IPS-18a (cell line): Measurements from ENCODE around the gene ZNF26.
A peak's percentile ranks its signal among the peaks of the same experiment; 100 is the strongest.

ENCODE experiments used
- H3K27ac ChIP-seq: one replicate; pipeline ENCODE4 v1.5.1; 2013; ENCODE audit warnings: low read length
- H3K27me3 ChIP-seq: one replicate; pipeline ENCODE4 v1.6.1; 2013; ENCODE audit warnings: mild to moderate bottlenecking, low read length; ENCODE audit not compliant: control insufficient read depth, insufficient read depth
- H3K36me3 ChIP-seq: one replicate; pipeline ENCODE4 v1.6.1; 2013; ENCODE audit warnings: low read depth, low read length; ENCODE audit not compliant: control insufficient read depth
- H3K4me1 ChIP-seq: one replicate; pipeline ENCODE4 v1.6.1; 2013; ENCODE audit warnings: low read depth, low read length; ENCODE audit not compliant: control insufficient read depth
- H3K4me3 ChIP-seq: one replicate; pipeline ENCODE4 v1.5.1; 2013; ENCODE audit warnings: low read length
- H3K9ac ChIP-seq: one replicate; pipeline ENCODE4 v1.6.1; 2013; ENCODE audit warnings: mild to moderate bottlenecking, low read length, moderate library complexity
- H3K9me3 ChIP-seq: one replicate; pipeline ENCODE4 v1.6.1; 2013; ENCODE audit warnings: low read depth, low read length; ENCODE audit not compliant: control insufficient read depth

The ZNF26 gene

DNA sequence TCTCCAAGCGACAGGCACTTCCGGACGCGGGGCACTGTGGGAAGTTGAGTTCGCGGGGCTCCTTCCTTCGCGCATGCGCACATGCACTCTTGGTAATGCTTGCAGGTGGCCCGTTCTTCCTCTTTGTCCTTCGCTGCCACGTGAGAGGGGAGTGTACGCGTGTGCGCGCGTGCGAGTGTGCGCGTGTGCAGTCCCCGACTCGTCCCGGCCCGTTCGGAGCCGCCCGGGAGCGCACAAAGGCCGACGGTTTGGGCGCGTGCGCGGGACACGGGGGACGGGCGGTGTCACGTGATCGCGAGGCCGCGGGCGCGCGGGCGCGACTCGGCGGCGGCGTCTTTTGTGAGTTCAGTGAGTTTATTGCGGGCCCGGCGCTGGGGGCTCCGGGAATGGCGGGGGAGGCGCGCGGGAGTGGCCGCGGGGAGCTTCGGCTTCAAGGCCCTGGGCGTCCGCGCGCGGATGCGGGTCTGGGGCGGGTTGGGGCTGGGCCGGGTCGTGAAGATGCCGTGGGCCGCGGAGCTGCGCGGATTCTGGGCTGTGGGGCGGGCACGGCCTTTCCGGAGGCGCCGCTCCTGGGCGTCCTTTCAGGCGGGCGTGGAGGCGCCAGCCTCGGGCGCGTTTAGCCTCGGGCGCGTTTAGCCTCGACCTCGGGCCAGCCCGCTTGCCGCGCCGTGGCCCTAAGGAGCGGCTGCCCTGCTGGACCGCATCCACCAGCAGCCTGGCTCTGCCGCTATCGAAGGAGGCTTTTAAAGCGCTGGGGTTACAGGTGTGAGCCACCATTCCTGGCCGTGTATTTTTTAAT, 51.2 kb downstream of the ZNF26 start, which contains the start of gene ZNF84:
TSS of gene ZNF84 (plus strand) at position 303 of the 799 bp plus-strand sequence. CDS start 3,959 bp downstream, outside the sequence.
- H3K27ac ChIP-seq: peak within 1 kb of the TSS; percentile 30
- H3K4me3 ChIP-seq: peak within 1 kb of the TSS; percentile 78
- H3K36me3 ChIP-seq: peaks cover 19% of the 10 kb centered on the region
- no peaks in the 10 kb centered on the region for H3K4me1 ChIP-seq
- H3K27me3 ChIP-seq: no peaks in the 10 kb centered on the region
- peak within 1 kb of the TSS; percentile 89 for H3K9ac ChIP-seq
- peaks cover 39% of the 10 kb centered on the region for H3K9me3 ChIP-seq

DNA sequence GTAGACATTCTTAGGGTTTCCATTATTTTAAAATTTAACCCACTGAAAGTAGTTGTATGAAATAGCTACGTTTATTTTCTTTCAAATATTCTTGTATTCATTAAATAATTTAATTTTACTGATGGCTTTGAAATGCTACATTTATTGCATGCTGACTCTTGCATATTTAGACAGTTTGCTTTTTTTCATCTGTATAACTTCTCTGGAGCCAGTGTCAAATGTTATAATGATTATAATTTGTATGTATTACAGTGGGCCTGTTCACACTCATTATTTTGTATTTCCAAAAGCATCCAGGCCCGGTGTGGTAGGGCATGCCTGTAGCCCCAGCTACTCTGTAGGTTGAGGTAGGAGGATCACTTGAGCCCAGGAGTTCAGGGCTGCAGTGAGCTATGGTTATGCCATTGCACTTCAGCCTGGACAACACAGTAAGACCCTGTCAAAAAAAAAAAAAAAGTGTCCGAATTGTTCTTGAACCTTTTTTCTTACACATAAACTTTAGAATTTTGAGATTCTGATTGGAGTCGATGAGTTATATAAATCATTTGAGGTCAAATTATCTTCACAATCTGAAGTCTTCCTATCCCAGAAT, 52.0 kb downstream of the ZNF26 start:
- Histone ChIP-seq H3K27me3 (no peaks in the 10 kb centered on the region), H3K9me3 (peaks cover 39% of the 10 kb centered on the region), H3K4me3 (peak overlapping the region; percentile 78), H3K9ac (peak overlapping the region; percentile 89), H3K4me1 (no peaks in the 10 kb centered on the region), H3K27ac (no peak overlapping the region), H3K36me3 (peaks cover 25% of the 10 kb centered on the region)

DNA sequence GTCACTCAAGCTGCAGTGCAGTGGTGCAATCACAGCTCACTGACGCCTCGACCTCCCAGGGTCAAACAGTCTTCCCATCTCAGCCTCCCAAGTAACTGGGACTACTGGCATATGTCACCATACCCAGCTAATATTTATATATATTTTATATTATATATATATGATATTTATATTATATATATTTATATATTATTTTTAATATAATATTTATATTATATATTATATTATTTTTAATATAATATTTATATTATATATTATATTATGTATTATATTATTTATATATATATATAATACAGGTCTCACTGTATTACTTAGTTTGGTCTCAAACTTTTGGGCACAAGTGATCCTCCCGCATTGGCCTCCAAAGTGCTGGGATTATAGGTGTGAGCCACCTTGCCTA, 60.5 kb downstream of the ZNF26 start:
- H3K9ac ChIP-seq: no peak overlapping the region
- H3K36me3 ChIP-seq: peaks cover 78% of the 10 kb centered on the region
- H3K9me3 ChIP-seq: peaks cover 91% of the 10 kb centered on the region
- H3K27ac ChIP-seq: no peak overlapping the region
- no peaks in the 10 kb centered on the region for H3K4me1 ChIP-seq
- H3K27me3 ChIP-seq: no peaks in the 10 kb centered on the region
- no peak overlapping the region for H3K4me3 ChIP-seq

DNA sequence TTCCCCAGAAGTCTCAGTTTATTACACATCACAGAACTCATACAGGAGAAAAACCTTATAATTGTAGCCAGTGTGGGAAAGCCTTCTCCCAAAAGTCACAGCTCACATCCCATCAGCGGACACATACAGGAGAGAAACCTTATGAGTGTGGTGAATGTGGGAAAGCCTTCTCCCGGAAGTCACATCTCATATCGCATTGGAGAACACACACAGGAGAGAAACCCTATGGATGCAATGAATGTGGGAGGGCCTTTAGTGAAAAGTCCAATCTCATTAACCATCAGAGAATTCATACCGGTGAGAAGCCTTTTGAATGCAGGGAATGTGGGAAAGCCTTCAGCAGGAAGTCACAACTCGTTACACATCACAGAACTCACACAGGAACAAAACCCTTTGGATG, 71.3 kb downstream of the ZNF26 start:
- H3K9me3 ChIP-seq: peaks cover 94% of the 10 kb centered on the region
- H3K9ac ChIP-seq: no peak overlapping the region
- H3K4me1 ChIP-seq: no peaks in the 10 kb centered on the region
- H3K36me3 ChIP-seq: peaks cover 48% of the 10 kb centered on the region
- H3K27ac ChIP-seq: no peak overlapping the region
- H3K4me3 ChIP-seq: peak overlapping the region; percentile 10
- H3K27me3 ChIP-seq: no peaks in the 10 kb centered on the region

DNA sequence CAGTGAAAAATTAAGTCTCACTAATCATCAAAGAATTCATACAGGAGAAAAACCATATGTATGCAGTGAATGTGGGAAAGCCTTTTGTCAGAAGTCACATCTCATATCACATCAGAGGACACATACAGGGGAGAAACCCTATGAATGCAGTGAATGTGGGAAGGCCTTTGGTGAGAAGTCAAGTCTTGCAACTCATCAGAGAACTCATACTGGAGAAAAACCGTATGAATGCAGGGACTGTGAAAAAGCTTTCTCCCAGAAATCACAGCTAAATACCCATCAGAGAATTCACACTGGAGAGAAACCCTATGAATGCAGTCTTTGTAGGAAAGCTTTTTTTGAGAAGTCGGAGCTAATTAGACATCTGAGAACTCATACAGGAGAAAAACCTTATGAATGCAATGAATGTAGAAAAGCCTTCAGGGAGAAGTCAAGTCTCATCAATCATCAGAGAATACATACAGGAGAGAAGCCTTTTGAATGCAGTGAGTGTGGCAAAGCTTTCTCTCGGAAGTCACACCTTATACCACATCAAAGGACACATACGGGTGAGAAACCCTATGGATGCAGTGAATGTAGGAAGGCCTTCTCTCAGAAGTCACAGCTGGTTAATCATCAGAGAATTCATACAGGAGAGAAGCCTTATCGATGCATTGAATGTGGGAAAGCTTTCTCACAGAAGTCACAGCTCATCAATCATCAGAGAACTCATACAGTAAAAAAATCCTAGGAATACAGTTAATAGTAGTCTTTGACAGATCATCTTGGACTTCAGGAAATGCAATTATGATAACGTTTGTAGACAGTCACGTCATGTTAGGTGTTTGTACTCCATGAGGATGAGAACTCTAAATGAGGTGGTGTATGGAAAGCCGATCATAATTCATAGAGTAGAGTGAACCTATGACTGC, 72.3 kb downstream of the ZNF26 start:
- no peak overlapping the region for H3K27ac ChIP-seq
- H3K36me3 ChIP-seq: peaks cover 38% of the 10 kb centered on the region
- H3K4me3 ChIP-seq: peak overlapping the region; percentile 25
- H3K9ac ChIP-seq: no peak overlapping the region
- peaks cover 94% of the 10 kb centered on the region for H3K9me3 ChIP-seq
- no peaks in the 10 kb centered on the region for H3K4me1 ChIP-seq
- no peaks in the 10 kb centered on the region for H3K27me3 ChIP-seq

DNA sequence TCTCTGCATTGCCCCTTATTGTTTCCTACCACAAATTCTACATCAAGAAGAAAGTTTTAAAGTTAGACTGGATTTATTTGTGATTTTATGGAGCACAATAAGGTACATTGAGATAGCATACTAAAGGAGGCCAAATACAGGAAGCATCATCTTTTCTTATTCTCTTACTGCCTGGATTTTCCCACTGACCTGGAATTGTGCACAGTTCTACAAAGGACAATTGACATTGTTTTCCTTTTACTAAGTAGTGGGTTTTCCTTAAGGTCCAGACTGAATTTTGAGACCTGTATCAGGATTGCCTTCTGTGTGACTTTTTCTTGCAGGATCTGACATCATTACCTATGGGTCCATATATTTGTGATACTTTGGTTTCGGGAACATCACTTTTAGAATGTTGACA, 75.8 kb downstream of the ZNF26 start:
- H3K27me3 ChIP-seq: no peaks in the 10 kb centered on the region
- no peaks in the 10 kb centered on the region for H3K4me1 ChIP-seq
- H3K9me3 ChIP-seq: peaks cover 88% of the 10 kb centered on the region
- H3K9ac ChIP-seq: no peak overlapping the region
- H3K4me3 ChIP-seq: no peak overlapping the region
- peaks cover 20% of the 10 kb centered on the region for H3K36me3 ChIP-seq
- no peak overlapping the region for H3K27ac ChIP-seq

DNA sequence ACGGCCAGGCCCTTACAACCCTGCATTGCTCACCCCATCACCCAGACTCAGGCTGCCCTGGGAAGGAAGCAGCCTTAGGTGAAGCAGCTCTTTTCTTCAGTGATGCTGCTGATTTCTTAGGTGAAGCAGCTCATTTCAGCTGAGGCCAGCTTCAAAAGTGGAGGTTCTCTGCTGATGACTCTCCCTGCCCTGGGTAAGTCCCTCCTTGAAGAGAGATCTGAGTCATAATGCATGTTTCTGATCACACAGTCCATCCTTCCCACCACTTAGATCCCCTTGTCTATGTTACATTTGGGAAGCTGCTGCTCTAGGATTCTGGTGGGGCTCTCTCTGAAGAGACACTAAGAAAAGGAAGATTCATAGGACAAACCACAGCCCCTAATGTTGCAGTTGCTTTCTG, 77.4 kb downstream of the ZNF26 start:
- Histone ChIP-seq H3K9me3 (peaks cover 81% of the 10 kb centered on the region), H3K27me3 (no peaks in the 10 kb centered on the region), H3K4me1 (no peaks in the 10 kb centered on the region), H3K9ac (no peak overlapping the region), H3K27ac (no peak overlapping the region), H3K4me3 (no peak overlapping the region), H3K36me3 (peaks cover 6% of the 10 kb centered on the region)

DNA sequence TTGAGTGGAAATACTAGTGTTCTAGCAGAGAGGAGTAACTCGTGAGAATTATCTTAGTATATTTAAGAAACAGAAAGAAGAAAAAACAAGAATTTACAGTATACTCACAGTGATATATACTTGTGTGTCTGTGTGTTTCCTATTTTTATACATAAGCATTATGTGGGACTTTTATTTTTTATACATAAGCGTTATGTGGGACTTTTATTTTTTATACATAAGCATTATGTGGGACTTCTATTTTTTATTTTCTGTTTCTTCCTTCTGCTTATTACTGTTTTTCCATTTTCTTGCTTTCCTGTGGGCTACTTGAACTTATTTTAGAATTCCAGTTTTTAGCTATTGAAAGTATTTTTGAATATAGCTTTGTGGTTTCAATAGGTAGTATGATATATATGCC, 87.7 kb downstream of the ZNF26 start:
- H3K27ac ChIP-seq: no peak overlapping the region
- H3K27me3 ChIP-seq: no peaks in the 10 kb centered on the region
- no peak overlapping the region for H3K4me3 ChIP-seq
- H3K4me1 ChIP-seq: no peaks in the 10 kb centered on the region
- no peak overlapping the region for H3K9ac ChIP-seq
- H3K9me3 ChIP-seq: peaks cover 55% of the 10 kb centered on the region
- H3K36me3 ChIP-seq: no peaks in the 10 kb centered on the region
